ENCODE measurements around the gene ANKS1A.

The ANKS1A gene

GRCh38 chr6:35042031-35042815, 153.2 kb downstream of the ANKS1A start:
- in situ Hi-C loops (cut with HindIII; ENCODE audit: low pct_unique_long_range_greater_than_20kb, low sequenced_read_pairs): no loop called here
- TF ChIP-seq JUND (IDR thresholded peaks at IDR 0.05; ENCODE audit: low read depth): no peak
- no peak for DNase-seq (ENCODE audit: low read depth in 1 of 2, low spot score in 1 of 2)

- no peak for DNase-seq (ENCODE audit: low read depth in 1 of 2, low spot score in 1 of 2)
- in situ Hi-C loops (cut with HindIII; ENCODE audit: low pct_unique_long_range_greater_than_20kb, low sequenced_read_pairs): no loop called here
- no peak for TF ChIP-seq JUND (IDR thresholded peaks at IDR 0.05; ENCODE audit: low read depth)
Measured at GRCh38 chr6:35043381-35044130, 154.5 kb downstream of the ANKS1A start.

GRCh38 chr6:35044145-35044745, 155.2 kb downstream of the ANKS1A start:
- peak in 1 of 2 experiments; percentile 7 for DNase-seq (ENCODE audit: low read depth in 1 of 2, low spot score in 1 of 2)
- TF ChIP-seq JUND (IDR thresholded peaks at IDR 0.05; ENCODE audit: low read depth): no peak
- in situ Hi-C loops (cut with HindIII; ENCODE audit: low pct_unique_long_range_greater_than_20kb, low sequenced_read_pairs): no loop called here

- no peak for DNase-seq (ENCODE audit: low read depth in 1 of 2, low spot score in 1 of 2)
- in situ Hi-C loops (cut with HindIII; ENCODE audit: low pct_unique_long_range_greater_than_20kb, low sequenced_read_pairs): no loop called here
- no peak for TF ChIP-seq JUND (IDR thresholded peaks at IDR 0.05; ENCODE audit: low read depth)
Measured at GRCh38 chr6:35044761-35045421, 155.8 kb downstream of the ANKS1A start.

- no peak for DNase-seq (ENCODE audit: low read depth in 1 of 2, low spot score in 1 of 2)
- in situ Hi-C loops (cut with HindIII; ENCODE audit: low pct_unique_long_range_greater_than_20kb, low sequenced_read_pairs): no loop called here
- TF ChIP-seq JUND (IDR thresholded peaks at IDR 0.05; ENCODE audit: low read depth): no peak
Measured at GRCh38 chr6:35046103-35046502, 157.0 kb downstream of the ANKS1A start.

GRCh38 chr6:35046862-35047261, 157.8 kb downstream of the ANKS1A start:
- peak in 1 of 2 experiments; percentile 34 for DNase-seq (ENCODE audit: low read depth in 1 of 2, low spot score in 1 of 2)
- in situ Hi-C loops (cut with HindIII; ENCODE audit: low pct_unique_long_range_greater_than_20kb, low sequenced_read_pairs): no loop called here
- TF ChIP-seq JUND (IDR thresholded peaks at IDR 0.05; ENCODE audit: low read depth): no peak

- DNase-seq (ENCODE audit: low read depth in 1 of 2, low spot score in 1 of 2): no peak
- in situ Hi-C loops (cut with HindIII; ENCODE audit: low pct_unique_long_range_greater_than_20kb, low sequenced_read_pairs): no loop called here
- TF ChIP-seq JUND (IDR thresholded peaks at IDR 0.05; ENCODE audit: low read depth): no peak
Measured at GRCh38 chr6:35047265-35048011, 158.4 kb downstream of the ANKS1A start.

- no peak for DNase-seq (ENCODE audit: low read depth in 1 of 2, low spot score in 1 of 2)
- no peak for TF ChIP-seq JUND (IDR thresholded peaks at IDR 0.05; ENCODE audit: low read depth)
- in situ Hi-C loops (cut with HindIII; ENCODE audit: low pct_unique_long_range_greater_than_20kb, low sequenced_read_pairs): no loop called here
Measured at GRCh38 chr6:35048031-35048613, 159.1 kb downstream of the ANKS1A start.

- in situ Hi-C loops (cut with HindIII; ENCODE audit: low pct_unique_long_range_greater_than_20kb, low sequenced_read_pairs): no loop called here
- no peak for TF ChIP-seq JUND (IDR thresholded peaks at IDR 0.05; ENCODE audit: low read depth)
- no peak for DNase-seq (ENCODE audit: low read depth in 1 of 2, low spot score in 1 of 2)
Measured at GRCh38 chr6:35048631-35049083, 159.6 kb downstream of the ANKS1A start.

- TF ChIP-seq JUND (IDR thresholded peaks at IDR 0.05; ENCODE audit: low read depth): no peak
- in situ Hi-C loops (cut with HindIII; ENCODE audit: low pct_unique_long_range_greater_than_20kb, low sequenced_read_pairs): no loop called here
- DNase-seq (ENCODE audit: low read depth in 1 of 2, low spot score in 1 of 2): no peak
Measured at GRCh38 chr6:35049156-35049735, 160.2 kb downstream of the ANKS1A start.

Measured in T47D (cell line).